Measurements from ENCODE around the gene MTHFR.

MTHFR gene

GRCh38 chr1:11799099-11799498 lies 6.7 kb downstream of the MTHFR start (continued):
- TF ChIP-seq ZFP3 (CRISPR knock-in tag; IDR thresholded peaks at IDR 0.05): no peak
- TF ChIP-seq OSR1 (CRISPR knock-in tag; IDR thresholded peaks at IDR 0.05): no peak
- no peak for TF ChIP-seq TOX (CRISPR knock-in tag; IDR thresholded peaks at IDR 0.05; ENCODE audit: borderline replicate concordance)
- TF ChIP-seq CSDC2 (CRISPR knock-in tag; IDR thresholded peaks at IDR 0.05): no peak
- TF ChIP-seq ARNTL (CRISPR knock-in tag; IDR thresholded peaks at IDR 0.05; ENCODE audit: borderline replicate concordance, low read depth): no peak
- TF ChIP-seq RARB (CRISPR knock-in tag; IDR thresholded peaks at IDR 0.05): no peak
- no peak for TF ChIP-seq CREB5 (CRISPR knock-in tag; IDR thresholded peaks at IDR 0.05; ENCODE audit: low read depth)
- no peak for TF ChIP-seq ZC3H10 (CRISPR knock-in tag; IDR thresholded peaks at IDR 0.05)
- TF ChIP-seq POU6F1 (CRISPR knock-in tag; IDR thresholded peaks at IDR 0.05; ENCODE audit: borderline replicate concordance, low read depth): no peak
- no peak for TF ChIP-seq PPARA (CRISPR knock-in tag; IDR thresholded peaks at IDR 0.05; ENCODE audit: borderline replicate concordance)

- no peak for TF ChIP-seq CSDC2 (CRISPR knock-in tag; IDR thresholded peaks at IDR 0.05)
- TF ChIP-seq ESRRG (CRISPR knock-in tag; IDR thresholded peaks at IDR 0.05): no peak
- no peak for TF ChIP-seq ISL1 (CRISPR knock-in tag; IDR thresholded peaks at IDR 0.05)
- no peak for TF ChIP-seq GLIS3 (CRISPR knock-in tag; IDR thresholded peaks at IDR 0.05)
- TF ChIP-seq TCF4 (CRISPR knock-in tag; IDR thresholded peaks at IDR 0.05; ENCODE audit: borderline replicate concordance): no peak
- no peak for TF ChIP-seq ZNF70 (CRISPR knock-in tag; IDR thresholded peaks at IDR 0.05)
- TF ChIP-seq TOX (CRISPR knock-in tag; IDR thresholded peaks at IDR 0.05; ENCODE audit: borderline replicate concordance): no peak
- no peak for TF ChIP-seq CSRNP3 (CRISPR knock-in tag; IDR thresholded peaks at IDR 0.05)
- TF ChIP-seq ZNF8 (CRISPR knock-in tag; IDR thresholded peaks at IDR 0.05): no peak
- TF ChIP-seq CREB5 (CRISPR knock-in tag; IDR thresholded peaks at IDR 0.05; ENCODE audit: low read depth): no peak
- TF ChIP-seq PATZ1 (CRISPR knock-in tag; IDR thresholded peaks at IDR 0.05; ENCODE audit: borderline replicate concordance): no peak
- TF ChIP-seq ZFP30 (CRISPR knock-in tag; IDR thresholded peaks at IDR 0.05): no peak
- TF ChIP-seq TSHZ2 (CRISPR knock-in tag; IDR thresholded peaks at IDR 0.05): no peak
- TF ChIP-seq ZNF565 (CRISPR knock-in tag; conservative IDR thresholded peaks at IDR 0.05; ENCODE audit: low read depth): no peak
- TF ChIP-seq ARNTL (CRISPR knock-in tag; IDR thresholded peaks at IDR 0.05; ENCODE audit: borderline replicate concordance, low read depth): no peak
- no peak for ATAC-seq
These were observed 8.1 kb downstream of the MTHFR start for GRCh38 chr1:11797525-11798216.
